Measurements from ENCODE around the gene KRT81. TPM values are rescaled to one million over a fixed set of nuclear protein-coding genes. Genes with fewer than 3 reads are reported as not detected.

KRT81 gene
- total RNA-seq, 1 donor from 2014 or later = 0.83 TPM

- DNase-seq (ENCODE audit: extremely low spot score, unreplicated experiment) = no peak
- H3K9me3 Mint-ChIP-seq (ENCODE audit: unreplicated experiment) = no peaks in the 10 kb centered on the region
- no peaks in the 10 kb centered on the region for H3K27me3 Mint-ChIP-seq (ENCODE audit: unreplicated experiment)
- peak overlapping the region; percentile 91 for H3K27ac Mint-ChIP-seq (ENCODE audit: unreplicated experiment)
- no peaks in the 10 kb centered on the region for H3K36me3 Mint-ChIP-seq (ENCODE audit: unreplicated experiment)
- H3K4me1 Mint-ChIP-seq (ENCODE audit: unreplicated experiment) = peaks cover 69% of the 10 kb centered on the region
- TF ChIP-seq CTCF (IDR thresholded peaks at IDR 0.05) = no peak
- H3K4me3 Mint-ChIP-seq (ENCODE audit: unreplicated experiment) = no peak overlapping the region
These were observed 43.5 kb downstream of the KRT81 start for GRCh38 chr12:52247622-52248540.

GRCh38 chr12:52246720-52247621 is 44.4 kb downstream of the KRT81 start:
- Mint-ChIP-seq H3K36me3 (ENCODE audit: unreplicated experiment) (no peaks in the 10 kb centered on the region), H3K4me1 (ENCODE audit: unreplicated experiment) (peaks cover 71% of the 10 kb centered on the region), H3K4me3 (ENCODE audit: unreplicated experiment) (peak overlapping the region; percentile 4), H3K27me3 (ENCODE audit: unreplicated experiment) (no peaks in the 10 kb centered on the region), H3K27ac (ENCODE audit: unreplicated experiment) (peak overlapping the region; percentile 91), H3K9me3 (ENCODE audit: unreplicated experiment) (no peaks in the 10 kb centered on the region)
- DNase-seq (ENCODE audit: extremely low spot score, unreplicated experiment) = no peak
- TF ChIP-seq CTCF (IDR thresholded peaks at IDR 0.05) = no peak

GRCh38 chr12:52245962-52246569 is 45.3 kb downstream of the KRT81 start:
- H3K27me3 Mint-ChIP-seq (ENCODE audit: unreplicated experiment) = no peaks in the 10 kb centered on the region
- DNase-seq (ENCODE audit: extremely low spot score, unreplicated experiment) = no peak
- no peaks in the 10 kb centered on the region for H3K9me3 Mint-ChIP-seq (ENCODE audit: unreplicated experiment)
- H3K27ac Mint-ChIP-seq (ENCODE audit: unreplicated experiment) = peak overlapping the region; percentile 91
- no peak for TF ChIP-seq CTCF (IDR thresholded peaks at IDR 0.05)
- H3K36me3 Mint-ChIP-seq (ENCODE audit: unreplicated experiment) = no peaks in the 10 kb centered on the region
- peaks cover 72% of the 10 kb centered on the region for H3K4me1 Mint-ChIP-seq (ENCODE audit: unreplicated experiment)
- no peak overlapping the region for H3K4me3 Mint-ChIP-seq (ENCODE audit: unreplicated experiment)

- DNase-seq (ENCODE audit: extremely low spot score, unreplicated experiment) = no peak
- H3K27me3 Mint-ChIP-seq (ENCODE audit: unreplicated experiment) = no peaks in the 10 kb centered on the region
- peak overlapping the region; percentile 91 for H3K27ac Mint-ChIP-seq (ENCODE audit: unreplicated experiment)
- no peaks in the 10 kb centered on the region for H3K9me3 Mint-ChIP-seq (ENCODE audit: unreplicated experiment)
- H3K4me3 Mint-ChIP-seq (ENCODE audit: unreplicated experiment) = no peak overlapping the region
- H3K4me1 Mint-ChIP-seq (ENCODE audit: unreplicated experiment) = peaks cover 72% of the 10 kb centered on the region
- no peak for TF ChIP-seq CTCF (IDR thresholded peaks at IDR 0.05)
- no peaks in the 10 kb centered on the region for H3K36me3 Mint-ChIP-seq (ENCODE audit: unreplicated experiment)
These were observed 45.9 kb downstream of the KRT81 start for GRCh38 chr12:52245259-52245961.

All from osteocyte (in vitro differentiated cells).